GM23338 (cell line): ENCODE data around the gene MARS2. TPM values are rescaled to one million over a fixed set of nuclear protein-coding genes. Genes with fewer than 3 reads are reported as not detected.

ENCODE experiments used
- ATAC-seq: fragments of 200-7000 bp; cut with Tn5 transposase; 3 replicates; pipeline ENCODE4 v1.9.1; 2020
- DNase-seq: peaks from one replicate; pipeline ENCODE4 v3.0.0-alpha.2; 2015; ENCODE audit warnings: low spot score
- H2AFZ ChIP-seq: fragments of 200-600 bp; sonication (generic); 2 replicates; pipeline ENCODE4 v1.8.0; 2016; ENCODE audit warnings: antibody characterized with exemption, mild to moderate bottlenecking, moderate library complexity
- H3F3A ChIP-seq: fragments of 200-600 bp; sonication (generic); replicated peaks from 2 replicates; pipeline ENCODE4 v1.8.0; 2017; ENCODE audit warnings: antibody characterized with exemption, mixed run types, low read depth
- H3K27ac ChIP-seq: fragments of 200-600 bp; sonication (generic); 2 replicates; pipeline ENCODE4 v1.6.1; 2016; ENCODE audit warnings: low read depth
- H3K27me3 ChIP-seq: fragments of 200-600 bp; sonication (generic); 2 replicates; pipeline ENCODE4 v1.8.0; 2016; ENCODE audit warnings: mild to moderate bottlenecking, mixed run types, moderate library complexity; ENCODE audit not compliant: insufficient read depth
- H3K36me3 ChIP-seq: fragments of 200-600 bp; sonication (generic); 2 replicates; pipeline ENCODE4 v1.8.0; 2016; ENCODE audit warnings: mild to moderate bottlenecking; ENCODE audit not compliant: insufficient read depth
- H3K4me1 ChIP-seq: fragments of 200-600 bp; sonication (generic); 2 replicates; pipeline ENCODE4 v1.8.0; 2016; ENCODE audit warnings: mild to moderate bottlenecking, moderate library complexity; ENCODE audit not compliant: insufficient read depth
- H3K4me2 ChIP-seq: fragments of 200-600 bp; sonication (generic); 2 replicates; pipeline ENCODE4 v1.7.1; 2017; ENCODE audit warnings: mixed run types
- H3K4me3 ChIP-seq: fragments of 200-600 bp; sonication (generic); 2 replicates; pipeline ENCODE4 v1.6.1; 2016; ENCODE audit warnings: mixed run types
- H3K79me2 ChIP-seq: fragments of 200-600 bp; sonication (generic); replicated peaks from 2 replicates; pipeline ENCODE4 v1.8.0; 2017; ENCODE audit warnings: mild to moderate bottlenecking; ENCODE audit not compliant: insufficient read depth
- H3K9me2 ChIP-seq: fragments of 200-600 bp; sonication (generic); 2 replicates; pipeline ENCODE4 v1.8.0; 2017; ENCODE audit not compliant: insufficient read depth
- H4K20me1 ChIP-seq: fragments of 200-600 bp; sonication (generic); replicated peaks from 2 replicates; pipeline ENCODE4 v1.8.0; 2017; ENCODE audit warnings: mild to moderate bottlenecking; ENCODE audit not compliant: insufficient read depth
- H3K27ac Mint-ChIP-seq: 2 replicates; pipeline ENCODE4 v1.8.0; 2020; ENCODE audit warnings: inconsistent platforms, mild to moderate bottlenecking, moderate library complexity, mixed read lengths
- H3K27me3 Mint-ChIP-seq: 3 replicates; pipeline ENCODE4 v1.8.0; 2022; ENCODE audit warnings: low read depth, mild to moderate bottlenecking, moderate library complexity, mixed read lengths, inconsistent platforms; ENCODE audit not compliant: insufficient read depth, poor library complexity
- H3K36me3 Mint-ChIP-seq: 3 replicates; pipeline ENCODE4 v1.8.0; 2021; ENCODE audit warnings: low read depth, mild to moderate bottlenecking, inconsistent platforms, moderate library complexity, mixed read lengths
- H3K4me1 Mint-ChIP-seq: 3 replicates; pipeline ENCODE4 v1.8.0; 2020; ENCODE audit warnings: mild to moderate bottlenecking, inconsistent platforms, mixed read lengths
- H3K4me3 Mint-ChIP-seq: 3 replicates; pipeline ENCODE4 v1.8.0; 2021; ENCODE audit warnings: moderate library complexity, mild to moderate bottlenecking, inconsistent platforms, mixed read lengths
- H3K9me3 Mint-ChIP-seq: 3 replicates; pipeline ENCODE4 v1.8.0; 2020; ENCODE audit warnings: moderate library complexity, mild to moderate bottlenecking, inconsistent platforms, mixed read lengths
- CREB1 ChIP-seq: fragments of 250-450 bp; sonication (Bioruptor Pico); IDR thresholded peaks from 2 replicates; pipeline ENCODE4 v1.5.0; 2020; ENCODE audit warnings: low read depth, mild to moderate bottlenecking, moderate library complexity
- EZH2 ChIP-seq: fragments of 200-600 bp; sonication (generic); IDR thresholded peaks from one replicate; pipeline ENCODE4 v1.8.0; 2017; ENCODE audit warnings: antibody characterized with exemption, mild to moderate bottlenecking, low read depth; ENCODE audit not compliant: unreplicated experiment
- EZH2phosphoT487 ChIP-seq: fragments of 200-600 bp; sonication (generic); IDR thresholded peaks from one replicate; pipeline ENCODE4 v1.8.1; 2018; ENCODE audit warnings: antibody characterized with exemption; ENCODE audit not compliant: unreplicated experiment
- JUNB ChIP-seq: IDR thresholded peaks from one replicate; pipeline ENCODE4 v1.6.1; 2016; ENCODE audit warnings: antibody characterized with exemption; ENCODE audit not compliant: unreplicated experiment
- NANOG ChIP-seq: IDR thresholded peaks from 2 replicates; pipeline ENCODE4 v1.6.1; 2016; ENCODE audit warnings: antibody characterized with exemption, borderline replicate concordance
- POLR2AphosphoS5 ChIP-seq: IDR thresholded peaks from 2 replicates; pipeline ENCODE4 v1.6.1; 2016; ENCODE audit warnings: antibody characterized with exemption, low read depth
- STAT1 ChIP-seq: IDR thresholded peaks from one replicate; pipeline ENCODE4 v1.6.1; 2016; ENCODE audit warnings: antibody characterized with exemption; ENCODE audit not compliant: unreplicated experiment
- ZNF114 ChIP-seq: fragments of 250-450 bp; sonication (Bioruptor Pico); IDR thresholded peaks from 2 replicates; pipeline ENCODE4 v1.5.0; 2020; ENCODE audit warnings: mild to moderate bottlenecking, moderate library complexity
- ZNF331 ChIP-seq: fragments of 250-450 bp; sonication (Bioruptor Pico); IDR thresholded peaks from 2 replicates; pipeline ENCODE4 v1.5.0; 2020; ENCODE audit warnings: low read depth, mild to moderate bottlenecking, moderate library complexity
- polyA plus RNA-seq: library from polyadenylated mRNA; unstranded; fragments of >200 nt; fragmentation: Nextera tagmentation; extraction: Ambion mirVana; gene quantifications from 2 replicates; pipeline ENCODE4 v1.2.1, GENCODE V29; 2016
- total RNA-seq: library from RNA; depleted of rRNA; stranded (reverse); fragments of >200 nt; shearing (Covaris generic); gene quantifications from 2 replicates; pipeline ENCODE4 v1.2.3, GENCODE V29; 2014
- TF ChIP-seq, protein P1 (sequence below): IDR thresholded peaks from one replicate; pipeline ENCODE4 v1.6.1; 2018; ENCODE audit warnings: antibody characterized with exemption; ENCODE audit not compliant: unreplicated experiment
- TF ChIP-seq, protein P2 (sequence below): fragments of 250-450 bp; sonication (Bioruptor Pico); IDR thresholded peaks from 2 replicates; pipeline ENCODE4 v1.5.0; 2020; ENCODE audit warnings: mild to moderate bottlenecking, moderate library complexity
- TF ChIP-seq, protein P3 (sequence below), 2 experiments: fragments of 200-600 bp in 1 of 2; sonication (generic) in 1 of 2; conservative IDR thresholded peaks; 2 replicates each; pipeline versions ENCODE4 v1.5.1 to v1.6.1; 2016 to 2017; ENCODE audit warnings: antibody characterized with exemption in 2 of 2, low read depth in 2 of 2, mild to moderate bottlenecking in 2 of 2, moderate library complexity in 1 of 2

Gene MARS2
- total and polyA plus RNA-seq, 2 experiments from 2014 or later = 13.7 to 48.2 TPM

DNA sequence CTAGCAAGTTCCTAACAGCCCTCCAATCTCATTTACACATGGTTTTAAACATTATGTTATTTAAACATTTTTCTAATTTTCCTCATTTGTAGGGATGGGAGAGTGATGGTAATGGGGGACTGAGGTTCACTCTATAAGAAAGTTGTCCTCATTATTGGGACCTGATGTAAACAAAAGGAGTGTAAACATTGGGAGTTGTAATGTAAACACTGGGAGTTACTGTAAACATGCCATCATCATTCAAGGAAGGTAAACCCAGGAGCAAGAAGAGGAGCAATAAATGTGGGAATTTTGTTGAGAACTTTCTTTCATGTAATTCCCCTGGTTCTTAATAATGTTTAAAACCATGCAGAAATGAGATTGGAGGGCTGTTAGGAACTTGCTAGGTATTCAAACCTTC lies 47.6 kb upstream of the MARS2 start:
- H3K27ac Mint-ChIP-seq = no peak overlapping the region
- DNase-seq (no peak), ATAC-seq (peak; percentile 56; the same call in 2 of the 3 replicates)
- Histone ChIP-seq H3K4me1 (peaks cover 9% of the 10 kb centered on the region; the same call in 1 of the 2 replicates), H3K4me2 (peak overlapping the region; percentile 1; the same call in 1 of the 2 replicates), H4K20me1 (no peaks in the 10 kb centered on the region), H3K36me3 (no peaks in the 10 kb centered on the region), H3K9me2 (no peaks in the 10 kb centered on the region), H3K27ac (0 out of 2 replicates have a peak overlapping the region, but pooled peaks have one; percentile 2), H3K4me3 (no peak overlapping the region), H2AFZ (no peak overlapping the region), H3K79me2 (no peaks in the 10 kb centered on the region), H3K27me3 (no peaks in the 10 kb centered on the region), H3F3A (no peaks in the 10 kb centered on the region; the same call in 1 of the 2 replicates)
- TF ChIP-seq EZH2phosphoT487 (no peak), ZNF331 (CRISPR knock-in tag) (no peak), CREB1 (CRISPR knock-in tag) (no peak), STAT1 (no peak), POLR2AphosphoS5 (no peak), NANOG (no peak), JUNB (no peak), ZNF114 (no peak), EZH2 (no peak)
- TF ChIP-seq, protein P1, sequence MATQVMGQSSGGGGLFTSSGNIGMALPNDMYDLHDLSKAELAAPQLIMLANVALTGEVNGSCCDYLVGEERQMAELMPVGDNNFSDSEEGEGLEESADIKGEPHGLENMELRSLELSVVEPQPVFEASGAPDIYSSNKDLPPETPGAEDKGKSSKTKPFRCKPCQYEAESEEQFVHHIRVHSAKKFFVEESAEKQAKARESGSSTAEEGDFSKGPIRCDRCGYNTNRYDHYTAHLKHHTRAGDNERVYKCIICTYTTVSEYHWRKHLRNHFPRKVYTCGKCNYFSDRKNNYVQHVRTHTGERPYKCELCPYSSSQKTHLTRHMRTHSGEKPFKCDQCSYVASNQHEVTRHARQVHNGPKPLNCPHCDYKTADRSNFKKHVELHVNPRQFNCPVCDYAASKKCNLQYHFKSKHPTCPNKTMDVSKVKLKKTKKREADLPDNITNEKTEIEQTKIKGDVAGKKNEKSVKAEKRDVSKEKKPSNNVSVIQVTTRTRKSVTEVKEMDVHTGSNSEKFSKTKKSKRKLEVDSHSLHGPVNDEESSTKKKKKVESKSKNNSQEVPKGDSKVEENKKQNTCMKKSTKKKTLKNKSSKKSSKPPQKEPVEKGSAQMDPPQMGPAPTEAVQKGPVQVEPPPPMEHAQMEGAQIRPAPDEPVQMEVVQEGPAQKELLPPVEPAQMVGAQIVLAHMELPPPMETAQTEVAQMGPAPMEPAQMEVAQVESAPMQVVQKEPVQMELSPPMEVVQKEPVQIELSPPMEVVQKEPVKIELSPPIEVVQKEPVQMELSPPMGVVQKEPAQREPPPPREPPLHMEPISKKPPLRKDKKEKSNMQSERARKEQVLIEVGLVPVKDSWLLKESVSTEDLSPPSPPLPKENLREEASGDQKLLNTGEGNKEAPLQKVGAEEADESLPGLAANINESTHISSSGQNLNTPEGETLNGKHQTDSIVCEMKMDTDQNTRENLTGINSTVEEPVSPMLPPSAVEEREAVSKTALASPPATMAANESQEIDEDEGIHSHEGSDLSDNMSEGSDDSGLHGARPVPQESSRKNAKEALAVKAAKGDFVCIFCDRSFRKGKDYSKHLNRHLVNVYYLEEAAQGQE = no peak
- TF ChIP-seq, protein P2, sequence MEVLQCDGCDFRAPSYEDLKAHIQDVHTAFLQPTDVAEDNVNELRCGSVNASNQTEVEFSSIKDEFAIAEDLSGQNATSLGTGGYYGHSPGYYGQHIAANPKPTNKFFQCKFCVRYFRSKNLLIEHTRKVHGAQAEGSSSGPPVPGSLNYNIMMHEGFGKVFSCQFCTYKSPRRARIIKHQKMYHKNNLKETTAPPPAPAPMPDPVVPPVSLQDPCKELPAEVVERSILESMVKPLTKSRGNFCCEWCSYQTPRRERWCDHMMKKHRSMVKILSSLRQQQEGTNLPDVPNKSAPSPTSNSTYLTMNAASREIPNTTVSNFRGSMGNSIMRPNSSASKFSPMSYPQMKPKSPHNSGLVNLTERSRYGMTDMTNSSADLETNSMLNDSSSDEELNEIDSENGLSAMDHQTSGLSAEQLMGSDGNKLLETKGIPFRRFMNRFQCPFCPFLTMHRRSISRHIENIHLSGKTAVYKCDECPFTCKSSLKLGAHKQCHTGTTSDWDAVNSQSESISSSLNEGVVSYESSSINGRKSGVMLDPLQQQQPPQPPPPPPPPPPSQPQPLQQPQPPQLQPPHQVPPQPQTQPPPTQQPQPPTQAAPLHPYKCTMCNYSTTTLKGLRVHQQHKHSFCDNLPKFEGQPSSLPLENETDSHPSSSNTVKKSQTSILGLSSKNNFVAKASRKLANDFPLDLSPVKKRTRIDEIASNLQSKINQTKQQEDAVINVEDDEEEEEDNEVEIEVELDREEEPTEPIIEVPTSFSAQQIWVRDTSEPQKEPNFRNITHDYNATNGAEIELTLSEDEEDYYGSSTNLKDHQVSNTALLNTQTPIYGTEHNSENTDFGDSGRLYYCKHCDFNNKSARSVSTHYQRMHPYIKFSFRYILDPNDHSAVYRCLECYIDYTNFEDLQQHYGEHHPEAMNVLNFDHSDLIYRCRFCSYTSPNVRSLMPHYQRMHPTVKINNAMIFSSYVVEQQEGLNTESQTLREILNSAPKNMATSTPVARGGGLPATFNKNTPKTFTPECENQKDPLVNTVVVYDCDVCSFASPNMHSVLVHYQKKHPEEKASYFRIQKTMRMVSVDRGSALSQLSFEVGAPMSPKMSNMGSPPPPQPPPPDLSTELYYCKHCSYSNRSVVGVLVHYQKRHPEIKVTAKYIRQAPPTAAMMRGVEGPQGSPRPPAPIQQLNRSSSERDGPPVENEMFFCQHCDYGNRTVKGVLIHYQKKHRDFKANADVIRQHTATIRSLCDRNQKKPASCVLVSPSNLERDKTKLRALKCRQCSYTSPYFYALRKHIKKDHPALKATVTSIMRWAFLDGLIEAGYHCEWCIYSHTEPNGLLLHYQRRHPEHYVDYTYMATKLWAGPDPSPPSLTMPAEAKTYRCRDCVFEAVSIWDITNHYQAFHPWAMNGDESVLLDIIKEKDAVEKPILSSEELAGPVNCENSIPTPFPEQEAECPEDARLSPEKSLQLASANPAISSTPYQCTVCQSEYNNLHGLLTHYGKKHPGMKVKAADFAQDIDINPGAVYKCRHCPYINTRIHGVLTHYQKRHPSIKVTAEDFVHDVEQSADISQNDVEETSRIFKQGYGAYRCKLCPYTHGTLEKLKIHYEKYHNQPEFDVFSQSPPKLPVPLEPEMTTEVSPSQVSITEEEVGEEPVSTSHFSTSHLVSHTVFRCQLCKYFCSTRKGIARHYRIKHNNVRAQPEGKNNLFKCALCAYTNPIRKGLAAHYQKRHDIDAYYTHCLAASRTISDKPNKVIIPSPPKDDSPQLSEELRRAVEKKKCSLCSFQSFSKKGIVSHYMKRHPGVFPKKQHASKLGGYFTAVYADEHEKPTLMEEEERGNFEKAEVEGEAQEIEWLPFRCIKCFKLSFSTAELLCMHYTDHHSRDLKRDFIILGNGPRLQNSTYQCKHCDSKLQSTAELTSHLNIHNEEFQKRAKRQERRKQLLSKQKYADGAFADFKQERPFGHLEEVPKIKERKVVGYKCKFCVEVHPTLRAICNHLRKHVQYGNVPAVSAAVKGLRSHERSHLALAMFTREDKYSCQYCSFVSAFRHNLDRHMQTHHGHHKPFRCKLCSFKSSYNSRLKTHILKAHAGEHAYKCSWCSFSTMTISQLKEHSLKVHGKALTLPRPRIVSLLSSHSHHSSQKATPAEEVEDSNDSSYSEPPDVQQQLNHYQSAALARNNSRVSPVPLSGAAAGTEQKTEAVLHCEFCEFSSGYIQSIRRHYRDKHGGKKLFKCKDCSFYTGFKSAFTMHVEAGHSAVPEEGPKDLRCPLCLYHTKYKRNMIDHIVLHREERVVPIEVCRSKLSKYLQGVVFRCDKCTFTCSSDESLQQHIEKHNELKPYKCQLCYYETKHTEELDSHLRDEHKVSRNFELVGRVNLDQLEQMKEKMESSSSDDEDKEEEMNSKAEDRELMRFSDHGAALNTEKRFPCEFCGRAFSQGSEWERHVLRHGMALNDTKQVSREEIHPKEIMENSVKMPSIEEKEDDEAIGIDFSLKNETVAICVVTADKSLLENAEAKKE (CRISPR knock-in tag) = no peak
- TF ChIP-seq, protein P3, sequence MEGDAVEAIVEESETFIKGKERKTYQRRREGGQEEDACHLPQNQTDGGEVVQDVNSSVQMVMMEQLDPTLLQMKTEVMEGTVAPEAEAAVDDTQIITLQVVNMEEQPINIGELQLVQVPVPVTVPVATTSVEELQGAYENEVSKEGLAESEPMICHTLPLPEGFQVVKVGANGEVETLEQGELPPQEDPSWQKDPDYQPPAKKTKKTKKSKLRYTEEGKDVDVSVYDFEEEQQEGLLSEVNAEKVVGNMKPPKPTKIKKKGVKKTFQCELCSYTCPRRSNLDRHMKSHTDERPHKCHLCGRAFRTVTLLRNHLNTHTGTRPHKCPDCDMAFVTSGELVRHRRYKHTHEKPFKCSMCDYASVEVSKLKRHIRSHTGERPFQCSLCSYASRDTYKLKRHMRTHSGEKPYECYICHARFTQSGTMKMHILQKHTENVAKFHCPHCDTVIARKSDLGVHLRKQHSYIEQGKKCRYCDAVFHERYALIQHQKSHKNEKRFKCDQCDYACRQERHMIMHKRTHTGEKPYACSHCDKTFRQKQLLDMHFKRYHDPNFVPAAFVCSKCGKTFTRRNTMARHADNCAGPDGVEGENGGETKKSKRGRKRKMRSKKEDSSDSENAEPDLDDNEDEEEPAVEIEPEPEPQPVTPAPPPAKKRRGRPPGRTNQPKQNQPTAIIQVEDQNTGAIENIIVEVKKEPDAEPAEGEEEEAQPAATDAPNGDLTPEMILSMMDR (conservative IDR thresholded peaks at IDR 0.05; ENCODE audit: low read depth in 2 of 2) = no peak
- H3K36me3 Mint-ChIP-seq = no peaks in the 10 kb centered on the region; the same call in 2 of the 3 replicates
- no peaks in the 10 kb centered on the region; the same call in 2 of the 3 replicates for H3K9me3 Mint-ChIP-seq
- H3K4me1 Mint-ChIP-seq = peaks cover 16% of the 10 kb centered on the region
- H3K27me3 Mint-ChIP-seq = no peaks in the 10 kb centered on the region
- no peak overlapping the region for H3K4me3 Mint-ChIP-seq
